ENCODE data around the gene SNAP47.
A peak's percentile ranks its signal among the peaks of the same experiment; 100 is the strongest.

SNAP47 gene

DNA sequence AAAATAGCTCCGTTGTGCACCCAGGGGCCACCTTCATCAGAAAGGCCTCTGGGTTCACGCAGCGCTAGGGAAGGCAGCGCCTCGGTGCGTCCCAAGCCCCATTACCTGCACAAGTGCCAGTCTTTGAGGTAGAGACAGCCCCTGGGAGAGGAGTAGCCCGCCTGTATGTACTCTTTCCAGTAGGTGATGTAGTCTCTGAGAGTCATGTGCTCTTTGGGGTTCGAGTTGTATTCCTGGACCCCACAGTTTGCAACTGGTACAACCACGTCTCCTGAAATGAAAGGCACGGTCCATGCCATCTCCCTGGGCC is 734 bp upstream of the SNAP47 start:
- TF ChIP-seq EZH2 (IDR thresholded peaks at IDR 0.05; ENCODE audit: borderline replicate concordance, low read length), result no peak
- TF ChIP-seq, protein P1, sequence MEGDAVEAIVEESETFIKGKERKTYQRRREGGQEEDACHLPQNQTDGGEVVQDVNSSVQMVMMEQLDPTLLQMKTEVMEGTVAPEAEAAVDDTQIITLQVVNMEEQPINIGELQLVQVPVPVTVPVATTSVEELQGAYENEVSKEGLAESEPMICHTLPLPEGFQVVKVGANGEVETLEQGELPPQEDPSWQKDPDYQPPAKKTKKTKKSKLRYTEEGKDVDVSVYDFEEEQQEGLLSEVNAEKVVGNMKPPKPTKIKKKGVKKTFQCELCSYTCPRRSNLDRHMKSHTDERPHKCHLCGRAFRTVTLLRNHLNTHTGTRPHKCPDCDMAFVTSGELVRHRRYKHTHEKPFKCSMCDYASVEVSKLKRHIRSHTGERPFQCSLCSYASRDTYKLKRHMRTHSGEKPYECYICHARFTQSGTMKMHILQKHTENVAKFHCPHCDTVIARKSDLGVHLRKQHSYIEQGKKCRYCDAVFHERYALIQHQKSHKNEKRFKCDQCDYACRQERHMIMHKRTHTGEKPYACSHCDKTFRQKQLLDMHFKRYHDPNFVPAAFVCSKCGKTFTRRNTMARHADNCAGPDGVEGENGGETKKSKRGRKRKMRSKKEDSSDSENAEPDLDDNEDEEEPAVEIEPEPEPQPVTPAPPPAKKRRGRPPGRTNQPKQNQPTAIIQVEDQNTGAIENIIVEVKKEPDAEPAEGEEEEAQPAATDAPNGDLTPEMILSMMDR (IDR thresholded peaks at IDR 0.05; ENCODE audit: low read length), result no peak
- Histone ChIP-seq H3K9me2 (ENCODE audit: low read depth, low read length) (no peaks in the 10 kb centered on the region), H3K4me3 (ENCODE audit: low read depth, low read length, poor library complexity, severe bottlenecking) (peak overlapping the region; percentile 96), H4K20me1 (ENCODE audit: insufficient read depth, low read length) (no peaks in the 10 kb centered on the region), H3K4me2 (ENCODE audit: low read length) (peak overlapping the region; percentile 95), H3K79me2 (ENCODE audit: insufficient read depth, low read length) (peaks cover 21% of the 10 kb centered on the region), H3F3A (ENCODE audit: insufficient read depth, low read length) (no peaks in the 10 kb centered on the region), H3K9me3 (ENCODE audit: low read length) (no peaks in the 10 kb centered on the region), H2AFZ (ENCODE audit: low read length) (no peak overlapping the region), H3K27me3 (ENCODE audit: insufficient read depth, low read length) (no peaks in the 10 kb centered on the region), H3K9ac (ENCODE audit: low read length) (peak overlapping the region; percentile 98), H3K4me1 (ENCODE audit: insufficient read depth, low read length, severe bottlenecking) (peaks cover 47% of the 10 kb centered on the region), H3K27ac (ENCODE audit: low read depth, low read length, poor library complexity, severe bottlenecking) (no peak overlapping the region), H3K36me3 (ENCODE audit: insufficient read depth, low read length) (peaks cover 30% of the 10 kb centered on the region; the same call in 1 of the 2 replicates)

DNA sequence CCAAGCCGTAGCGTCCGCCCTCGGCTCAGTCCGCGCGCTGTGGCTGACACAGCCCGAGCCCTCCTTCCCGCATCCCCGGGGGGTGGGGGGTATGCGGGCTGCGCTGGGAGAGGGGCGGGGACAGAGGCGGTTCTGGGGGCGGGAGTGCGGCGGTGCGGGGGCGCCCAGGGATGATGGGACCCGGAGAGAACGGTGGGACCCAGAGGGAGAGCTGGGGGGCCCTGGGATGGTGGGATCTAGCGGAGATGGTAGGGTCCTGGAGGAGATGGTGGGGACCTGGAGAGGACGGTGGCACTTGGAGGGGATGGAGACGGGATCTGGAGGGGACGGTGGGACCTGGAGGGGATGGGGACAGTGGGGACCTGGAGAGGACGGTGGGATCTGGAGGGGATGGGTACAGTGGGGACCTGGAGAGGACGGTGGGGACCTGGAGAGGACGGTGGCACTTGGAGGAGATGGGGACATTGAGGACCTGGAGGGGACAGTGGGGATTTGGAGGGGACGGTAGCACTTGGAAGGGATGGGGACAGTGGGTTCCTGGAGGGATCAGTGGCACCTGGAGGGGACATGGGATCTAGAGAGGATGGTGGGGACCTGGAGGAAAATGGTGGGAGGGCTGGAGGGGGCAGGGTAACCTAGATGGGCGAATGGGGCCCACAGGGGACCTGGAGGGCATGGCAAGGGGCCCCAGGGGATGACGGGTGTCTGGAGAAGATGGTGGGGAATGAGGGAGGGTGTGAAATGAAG is 477 bp downstream of the SNAP47 start:
- Histone ChIP-seq H3K27me3 (ENCODE audit: insufficient read depth, low read length) (no peaks in the 10 kb centered on the region), H3K36me3 (ENCODE audit: insufficient read depth, low read length) (peaks cover 30% of the 10 kb centered on the region; the same call in 1 of the 2 replicates), H3K4me3 (ENCODE audit: low read depth, low read length, poor library complexity, severe bottlenecking) (peak overlapping the region; percentile 96), H3K9me2 (ENCODE audit: low read depth, low read length) (no peaks in the 10 kb centered on the region), H2AFZ (ENCODE audit: low read length) (no peak overlapping the region), H3F3A (ENCODE audit: insufficient read depth, low read length) (no peaks in the 10 kb centered on the region), H3K27ac (ENCODE audit: low read depth, low read length, poor library complexity, severe bottlenecking) (no peak overlapping the region), H3K4me2 (ENCODE audit: low read length) (peak overlapping the region; percentile 96), H3K9me3 (ENCODE audit: low read length) (no peaks in the 10 kb centered on the region), H3K4me1 (ENCODE audit: insufficient read depth, low read length, severe bottlenecking) (peaks cover 52% of the 10 kb centered on the region), H4K20me1 (ENCODE audit: insufficient read depth, low read length) (no peaks in the 10 kb centered on the region), H3K79me2 (ENCODE audit: insufficient read depth, low read length) (peaks cover 21% of the 10 kb centered on the region), H3K9ac (ENCODE audit: low read length) (peak overlapping the region; percentile 98)
- TF ChIP-seq EZH2 (IDR thresholded peaks at IDR 0.05; ENCODE audit: borderline replicate concordance, low read length), result no peak
- TF ChIP-seq, protein P1 (IDR thresholded peaks at IDR 0.05; ENCODE audit: low read length), result no peak

DNA sequence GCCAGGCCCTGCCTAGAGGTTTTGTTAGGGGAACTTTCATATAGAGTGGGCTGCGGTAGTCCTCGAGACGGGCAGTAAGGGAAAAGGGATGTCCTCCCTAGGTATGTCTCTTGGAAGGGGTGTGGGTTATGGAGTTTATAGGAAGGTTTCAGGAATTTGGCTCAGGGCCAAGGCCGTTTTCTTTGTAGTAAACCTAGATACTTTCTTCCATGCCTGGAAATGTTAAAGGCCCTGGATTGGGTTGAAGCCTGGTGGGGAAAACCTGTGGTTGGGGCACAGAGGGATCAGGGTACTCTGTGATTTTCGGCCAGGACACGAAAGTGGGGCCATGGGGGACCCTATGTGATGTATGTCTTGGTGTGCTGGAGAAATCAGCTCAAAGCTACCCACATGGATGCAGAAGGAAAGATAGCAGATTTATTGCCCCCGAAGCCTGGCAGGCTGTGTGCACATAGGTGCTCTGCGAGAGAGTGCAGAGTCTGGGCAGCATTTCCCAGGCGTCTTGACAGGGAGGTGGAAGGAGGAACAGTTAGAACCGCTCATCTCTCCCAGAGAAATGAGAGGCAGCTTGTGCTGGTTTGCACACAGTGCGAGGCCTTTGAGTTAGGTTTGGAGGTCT is 1.7 kb downstream of the SNAP47 start:
- H3K79me2 ChIP-seq (ENCODE audit: insufficient read depth, low read length), result peaks cover 21% of the 10 kb centered on the region
- TF ChIP-seq, protein P1 (IDR thresholded peaks at IDR 0.05; ENCODE audit: low read length), result no peak
- no peak for TF ChIP-seq EZH2 (IDR thresholded peaks at IDR 0.05; ENCODE audit: borderline replicate concordance, low read length)
- H3K9me2 ChIP-seq (ENCODE audit: low read depth, low read length), result no peaks in the 10 kb centered on the region
- no peaks in the 10 kb centered on the region for H3K9me3 ChIP-seq (ENCODE audit: low read length)
- peaks cover 20% of the 10 kb centered on the region; the same call in 1 of the 2 replicates for H3K36me3 ChIP-seq (ENCODE audit: insufficient read depth, low read length)
- H3K27ac ChIP-seq (ENCODE audit: low read depth, low read length, poor library complexity, severe bottlenecking), result no peak overlapping the region
- H3K9ac ChIP-seq (ENCODE audit: low read length), result no peak overlapping the region; the same call in 1 of the 2 replicates
- H3K4me2 ChIP-seq (ENCODE audit: low read length), result peak overlapping the region; percentile 96; the same call in 1 of the 2 replicates
- peak overlapping the region; percentile 0 for H3K4me3 ChIP-seq (ENCODE audit: low read depth, low read length, poor library complexity, severe bottlenecking)
- no peaks in the 10 kb centered on the region for H3K27me3 ChIP-seq (ENCODE audit: insufficient read depth, low read length)
- peaks cover 46% of the 10 kb centered on the region for H3K4me1 ChIP-seq (ENCODE audit: insufficient read depth, low read length, severe bottlenecking)
- no peaks in the 10 kb centered on the region for H4K20me1 ChIP-seq (ENCODE audit: insufficient read depth, low read length)
- no peak overlapping the region for H2AFZ ChIP-seq (ENCODE audit: low read length)
- no peaks in the 10 kb centered on the region for H3F3A ChIP-seq (ENCODE audit: insufficient read depth, low read length)

Measured in OCI-LY1 (cell line).